Tibial artery (tissue), 4 donors: ENCODE measurements around the gene SLC22A14.

Source experiments
- DNase-seq, 2 donors: peaks; one replicate each; pipeline ENCODE4 v3.0.0-alpha.2; 2019
- H3K27ac ChIP-seq, 2 donors: fragments of 200-600 bp; sonication (generic) in 1 of 2; 1 replicate in 1 of 2; 2 replicates in 1 of 2; pipeline ENCODE4 v1.5.1; 2018 to 2019; ENCODE audit warnings: mild to moderate bottlenecking in 1 of 2
- H3K27me3 ChIP-seq, 2 donors: fragments of 200-600 bp; sonication (generic) in 1 of 2; one replicate each; pipeline versions ENCODE4 v1.5.1 to v1.6.0; 2016 to 2019
- H3K36me3 ChIP-seq, 3 donors: fragments of 200-600 bp; sonication (generic) in 2 of 3; one replicate each; pipeline ENCODE4 v1.5.1; 2016 to 2019; ENCODE audit warnings: mild to moderate bottlenecking in 2 of 3
- H3K4me1 ChIP-seq, 4 donors: fragments of 200-600 bp; sonication (generic) in 2 of 4; 1 replicate in 3 of 4; 2 replicates in 1 of 4; pipeline ENCODE4 v1.5.1; 2016 to 2019
- H3K4me3 ChIP-seq, 2 donors: fragments of 200-600 bp; sonication (generic) in 1 of 2; 1 replicate in 1 of 2; 2 replicates in 1 of 2; pipeline ENCODE4 v1.5.1; 2018 to 2019; ENCODE audit warnings: mild to moderate bottlenecking in 2 of 2
- H3K9me3 ChIP-seq, 3 donors: fragments of 200-600 bp; sonication (generic) in 1 of 3; one replicate each; pipeline ENCODE4 v1.5.1; 2016 to 2019
- intact Hi-C: fragments of 100-400 bp; cut with DNase I; formaldehyde crosslinking; loops from one replicate; pipeline ENCODE4 v1.15.0; 2023; ENCODE audit warnings: low total_unique reads
- TF ChIP-seq, protein P1 (sequence below), 2 experiments: fragments of 200-600 bp in 1 of 2; fragments of 450-650 bp in 1 of 2; IDR thresholded peaks; one replicate each; pipeline ENCODE4 v1.5.1; 2017 to 2019; ENCODE audit warnings: antibody characterized with exemption in 2 of 2, mild to moderate bottlenecking in 1 of 2, moderate library complexity in 1 of 2

Gene SLC22A14

DNA sequence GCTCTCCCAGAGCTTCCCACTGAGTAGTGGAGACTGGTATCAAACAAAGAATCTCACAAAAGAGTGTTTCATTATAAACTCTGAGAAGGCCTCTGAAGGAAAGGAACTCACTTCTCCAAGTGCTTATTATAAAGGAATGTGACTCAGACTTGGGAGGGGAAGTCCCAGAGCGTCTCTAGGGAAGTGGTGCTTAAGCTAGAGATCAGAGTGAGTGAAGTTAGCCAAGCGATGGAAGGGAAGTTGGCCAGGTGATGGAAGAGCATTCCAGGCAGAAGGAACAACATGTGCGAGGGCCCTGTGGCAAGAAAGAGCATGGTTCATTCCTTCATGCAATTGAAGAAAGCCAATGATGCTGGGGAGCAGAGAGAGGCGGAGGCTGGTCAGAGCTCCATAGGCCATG is 66.8 kb downstream of the SLC22A14 start:
- Histone ChIP-seq H3K27ac (no peak overlapping the region), H3K9me3 (no peaks in the 10 kb centered on the region), H3K36me3 (no peaks in the 10 kb centered on the region), H3K27me3 (no peaks in the 10 kb centered on the region), H3K4me1 (peaks cover 0 to 13% (median 7%) of the 10 kb centered on the region in 4 donors), H3K4me3 (no peak overlapping the region)
- DNase-seq = no peak
- TF ChIP-seq, protein P1, sequence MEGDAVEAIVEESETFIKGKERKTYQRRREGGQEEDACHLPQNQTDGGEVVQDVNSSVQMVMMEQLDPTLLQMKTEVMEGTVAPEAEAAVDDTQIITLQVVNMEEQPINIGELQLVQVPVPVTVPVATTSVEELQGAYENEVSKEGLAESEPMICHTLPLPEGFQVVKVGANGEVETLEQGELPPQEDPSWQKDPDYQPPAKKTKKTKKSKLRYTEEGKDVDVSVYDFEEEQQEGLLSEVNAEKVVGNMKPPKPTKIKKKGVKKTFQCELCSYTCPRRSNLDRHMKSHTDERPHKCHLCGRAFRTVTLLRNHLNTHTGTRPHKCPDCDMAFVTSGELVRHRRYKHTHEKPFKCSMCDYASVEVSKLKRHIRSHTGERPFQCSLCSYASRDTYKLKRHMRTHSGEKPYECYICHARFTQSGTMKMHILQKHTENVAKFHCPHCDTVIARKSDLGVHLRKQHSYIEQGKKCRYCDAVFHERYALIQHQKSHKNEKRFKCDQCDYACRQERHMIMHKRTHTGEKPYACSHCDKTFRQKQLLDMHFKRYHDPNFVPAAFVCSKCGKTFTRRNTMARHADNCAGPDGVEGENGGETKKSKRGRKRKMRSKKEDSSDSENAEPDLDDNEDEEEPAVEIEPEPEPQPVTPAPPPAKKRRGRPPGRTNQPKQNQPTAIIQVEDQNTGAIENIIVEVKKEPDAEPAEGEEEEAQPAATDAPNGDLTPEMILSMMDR (IDR thresholded peaks at IDR 0.05) = no peak
- intact Hi-C loops = loop anchor here (10.0 kb wide), 1 partner anchor 224 kb away; no protein-coding TSS in a partner anchor

DNA sequence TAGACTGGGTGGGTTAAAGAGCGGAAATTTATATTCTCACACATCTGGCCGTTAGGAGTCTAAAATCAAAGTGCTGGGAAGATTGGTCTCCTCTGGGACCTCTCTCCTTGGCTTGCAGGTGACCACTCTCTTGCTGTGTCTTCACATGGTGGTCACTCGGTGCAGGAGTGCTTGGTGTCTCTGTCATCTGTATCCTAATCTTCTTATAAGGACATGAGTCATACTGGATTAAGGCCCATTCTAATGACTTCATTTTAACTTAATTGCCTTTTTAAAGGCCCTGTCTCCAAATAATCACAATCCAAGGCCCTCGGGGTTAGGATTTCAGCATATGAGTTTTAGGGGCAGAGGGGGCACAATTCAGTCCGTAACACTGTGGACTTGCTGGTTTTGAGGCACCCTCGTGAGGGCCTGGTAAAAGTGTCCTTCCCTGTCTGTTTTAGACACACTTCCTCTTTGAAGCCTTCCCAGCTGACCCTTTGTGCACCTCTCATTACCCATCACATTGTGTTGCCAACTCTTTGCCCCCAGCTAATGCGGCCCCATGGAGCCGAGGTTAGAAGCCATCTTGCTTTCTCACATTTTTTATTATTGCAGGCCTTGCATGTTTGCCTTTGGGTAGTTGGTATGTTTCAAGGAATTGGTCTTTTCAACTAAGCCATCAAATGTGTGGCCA is 67.7 kb downstream of the SLC22A14 start:
- H3K27ac ChIP-seq = no peak overlapping the region
- DNase-seq = no peak
- intact Hi-C loops = loop anchor here (10.0 kb wide), 1 partner anchor 225 kb away; no protein-coding TSS in a partner anchor
- no peaks in the 10 kb centered on the region for H3K9me3 ChIP-seq
- H3K27me3 ChIP-seq = no peaks in the 10 kb centered on the region
- TF ChIP-seq, protein P1 (IDR thresholded peaks at IDR 0.05) = no peak
- peaks cover 0 to 13% (median 7%) of the 10 kb centered on the region in 4 donors for H3K4me1 ChIP-seq
- no peaks in the 10 kb centered on the region for H3K36me3 ChIP-seq
- H3K4me3 ChIP-seq = no peak overlapping the region

DNA sequence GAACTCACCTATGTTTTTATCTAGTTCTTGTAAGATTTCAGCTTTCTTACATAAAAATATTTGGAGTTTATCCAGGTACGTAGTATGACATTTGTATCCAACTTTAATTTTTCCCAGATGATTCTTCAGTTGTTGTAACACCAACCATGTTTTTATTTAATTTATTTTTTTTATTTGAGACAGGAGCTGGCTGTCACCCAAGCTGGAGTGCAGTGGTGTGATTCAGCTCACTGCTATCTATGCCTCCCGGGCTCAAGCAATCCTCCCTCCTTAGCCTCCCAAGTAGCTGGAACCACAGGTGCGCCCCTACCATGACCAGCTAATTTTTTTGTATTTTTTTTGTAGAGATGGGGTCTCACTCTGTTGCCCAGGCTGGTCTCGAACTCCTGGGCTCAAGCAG is 71.1 kb downstream of the SLC22A14 start:
- H3K4me3 ChIP-seq = no peak overlapping the region
- H3K27me3 ChIP-seq = no peaks in the 10 kb centered on the region
- intact Hi-C loops = no loop called here
- H3K27ac ChIP-seq = no peak overlapping the region
- DNase-seq = no peak
- TF ChIP-seq, protein P1 (IDR thresholded peaks at IDR 0.05) = no peak
- H3K9me3 ChIP-seq = no peaks in the 10 kb centered on the region
- H3K36me3 ChIP-seq = no peaks in the 10 kb centered on the region
- no peaks in the 10 kb centered on the region for H3K4me1 ChIP-seq

DNA sequence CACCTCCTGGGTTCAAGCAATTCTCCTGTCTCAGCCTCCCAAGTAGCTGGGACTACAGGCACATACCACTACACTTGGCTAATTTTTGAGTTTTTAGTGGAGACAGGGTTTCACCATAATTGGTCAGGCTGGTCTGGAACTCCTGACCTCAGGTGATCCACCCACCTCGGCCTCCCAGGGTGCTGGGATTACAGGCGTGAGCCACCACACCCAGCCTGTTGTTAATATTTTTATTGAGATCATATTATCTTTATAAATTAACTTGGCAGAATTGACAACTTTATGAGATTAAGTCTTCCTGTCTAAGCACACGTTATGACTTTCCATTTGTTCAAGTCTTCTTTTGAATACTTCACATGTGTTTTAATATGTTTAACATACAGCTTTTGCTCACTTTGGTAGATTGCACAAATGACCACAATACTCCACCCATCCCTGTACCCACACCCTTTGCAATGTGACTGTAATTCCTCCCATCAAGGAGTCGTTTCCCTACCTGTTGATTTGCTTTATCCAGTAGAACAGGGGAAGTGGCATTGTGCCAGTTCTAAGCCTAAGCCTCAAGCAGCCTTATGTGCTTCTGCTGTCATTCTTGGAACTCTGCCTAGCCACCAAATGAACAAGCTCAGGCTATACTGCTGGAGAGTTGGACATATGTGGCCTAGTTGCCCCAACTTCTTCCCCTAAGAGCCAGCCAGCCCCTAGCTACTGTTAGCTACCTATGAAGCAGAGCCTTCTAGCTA is 72.7 kb downstream of the SLC22A14 start:
- DNase-seq = no peak
- H3K4me1 ChIP-seq = no peaks in the 10 kb centered on the region
- no peaks in the 10 kb centered on the region for H3K36me3 ChIP-seq
- no peak overlapping the region for H3K4me3 ChIP-seq
- H3K27me3 ChIP-seq = no peaks in the 10 kb centered on the region
- H3K27ac ChIP-seq = no peak overlapping the region
- intact Hi-C loops = no loop called here
- H3K9me3 ChIP-seq = no peaks in the 10 kb centered on the region
- TF ChIP-seq, protein P1 (IDR thresholded peaks at IDR 0.05) = no peak

DNA sequence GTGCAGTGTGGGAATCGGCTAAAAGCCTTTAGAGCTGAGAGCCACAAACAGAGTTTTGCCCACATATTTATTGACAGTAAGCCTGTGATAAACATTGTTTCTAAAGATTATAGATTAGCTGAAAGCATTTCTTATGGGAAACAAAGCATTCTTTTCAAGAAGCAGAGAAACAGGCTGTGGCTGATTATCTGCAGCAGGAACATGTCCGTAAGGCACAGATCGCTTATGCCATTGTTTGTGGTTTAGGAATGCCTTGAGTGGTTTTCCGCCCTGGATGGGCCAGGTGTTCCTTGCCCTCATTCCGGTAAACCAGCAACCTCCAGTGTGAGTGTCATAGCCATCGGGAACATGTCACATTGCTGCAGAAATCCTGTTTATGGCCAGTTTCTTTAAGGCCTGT is 76.9 kb downstream of the SLC22A14 start:
- TF ChIP-seq, protein P1 (IDR thresholded peaks at IDR 0.05) = no peak
- H3K27me3 ChIP-seq = no peaks in the 10 kb centered on the region
- no peak overlapping the region for H3K27ac ChIP-seq
- no peak for DNase-seq
- intact Hi-C loops = no loop called here
- no peaks in the 10 kb centered on the region for H3K9me3 ChIP-seq
- H3K4me3 ChIP-seq = no peak overlapping the region
- no peaks in the 10 kb centered on the region for H3K4me1 ChIP-seq
- H3K36me3 ChIP-seq = peaks cover 0 to 17% (median 0%) of the 10 kb centered on the region in 3 donors
